GM12878 (cell line): ENCODE results near the gene SQSTM1.

ENCODE experiments used
- BACH1 ChIP-seq: fragments of 450-650 bp; IDR thresholded peaks from 2 replicates; pipeline ENCODE4 v1.6.1; 2017; ENCODE audit warnings: mild to moderate bottlenecking, borderline replicate concordance
- CREM ChIP-seq: IDR thresholded peaks from 2 replicates; pipeline ENCODE4 v1.6.1; 2014; ENCODE audit warnings: antibody characterized with exemption, low read depth
- CTCF ChIP-seq, 3 experiments: IDR thresholded peaks in 2 of 3; conservative IDR thresholded peaks in 1 of 3; 2 replicates each; pipeline ENCODE4 v1.5.1; 2011; ENCODE audit warnings: low read depth in 3 of 3, low read length in 3 of 3, mild to moderate bottlenecking in 3 of 3, control low read depth in 2 of 3, moderate library complexity in 2 of 3, inconsistent platforms in 1 of 3, mixed read lengths in 1 of 3; ENCODE audit not compliant: control insufficient read depth in 2 of 3, insufficient read depth in 1 of 3; ENCODE audit errors: extremely low read depth in 1 of 3
- DPF2 ChIP-seq: fragments of 450-650 bp; IDR thresholded peaks from 2 replicates; pipeline ENCODE4 v1.6.1; 2017; ENCODE audit warnings: mild to moderate bottlenecking
- JUNB ChIP-seq: IDR thresholded peaks from 2 replicates; pipeline ENCODE4 v1.6.1; 2016; ENCODE audit warnings: antibody characterized with exemption, mild to moderate bottlenecking
- SREBF1 ChIP-seq: IDR thresholded peaks from 2 replicates; pipeline ENCODE4 v1.6.1; 2012; ENCODE audit warnings: mild to moderate bottlenecking, low read length
- TF ChIP-seq, protein P1 (sequence below): IDR thresholded peaks from 2 replicates; pipeline ENCODE4 v1.6.1; 2011; ENCODE audit warnings: borderline replicate concordance, low read depth, mild to moderate bottlenecking, moderate library complexity, low read length; ENCODE audit not compliant: insufficient read depth, poor library complexity, severe bottlenecking

- no peak for TF ChIP-seq CTCF (IDR thresholded peaks at IDR 0.05 in 2 of 3, conservative IDR thresholded peaks at IDR 0.05 in 1 of 3; ENCODE audit: control insufficient read depth in 2 of 3, extremely low read depth in 1 of 3, insufficient read depth in 1 of 3, low read depth in 3 of 3, low read length in 3 of 3)
- TF ChIP-seq JUNB = no peak
- TF ChIP-seq BACH1 = no peak
- no peak for TF ChIP-seq CREM
- TF ChIP-seq SREBF1 = no peak
- no peak for TF ChIP-seq DPF2
- TF ChIP-seq, protein P1, sequence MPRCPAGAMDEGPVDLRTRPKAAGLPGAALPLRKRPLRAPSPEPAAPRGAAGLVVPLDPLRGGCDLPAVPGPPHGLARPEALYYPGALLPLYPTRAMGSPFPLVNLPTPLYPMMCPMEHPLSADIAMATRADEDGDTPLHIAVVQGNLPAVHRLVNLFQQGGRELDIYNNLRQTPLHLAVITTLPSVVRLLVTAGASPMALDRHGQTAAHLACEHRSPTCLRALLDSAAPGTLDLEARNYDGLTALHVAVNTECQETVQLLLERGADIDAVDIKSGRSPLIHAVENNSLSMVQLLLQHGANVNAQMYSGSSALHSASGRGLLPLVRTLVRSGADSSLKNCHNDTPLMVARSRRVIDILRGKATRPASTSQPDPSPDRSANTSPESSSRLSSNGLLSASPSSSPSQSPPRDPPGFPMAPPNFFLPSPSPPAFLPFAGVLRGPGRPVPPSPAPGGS = no peak
Measured at GRCh38 chr5:179777456-179777855, 43.2 kb upstream of the SQSTM1 start.
